Esophagus muscularis mucosa (tissue), 4 donors: ENCODE results near the gene COL5A1.

Source experiments
- CTCF ChIP-seq, 3 experiments: fragments of 200-600 bp in 2 of 3; fragments of 450-650 bp in 1 of 3; sonication (generic) in 2 of 3; IDR thresholded peaks; one replicate each; pipeline ENCODE4 v1.5.1; 2017 to 2019; ENCODE audit warnings: antibody characterized with exemption in 3 of 3, mild to moderate bottlenecking in 2 of 3, moderate library complexity in 1 of 3
- EP300 ChIP-seq: sonication (generic); formaldehyde crosslinking; IDR thresholded peaks from one replicate; pipeline ENCODE4 v1.6.1; 2017; ENCODE audit warnings: antibody characterized with exemption
- POLR2A ChIP-seq: fragments of 450-650 bp; IDR thresholded peaks from one replicate; pipeline ENCODE4 v1.6.1; 2017; ENCODE audit warnings: antibody characterized with exemption, moderate library complexity, mild to moderate bottlenecking, low read depth
- POLR2AphosphoS5 ChIP-seq, 2 donors: sonication (generic); formaldehyde crosslinking; IDR thresholded peaks; one replicate each; pipeline ENCODE4 v1.6.1; 2017; ENCODE audit warnings: antibody characterized with exemption in 2 of 2

- TF ChIP-seq POLR2AphosphoS5 (IDR thresholded peaks at IDR 0.05) (no peak), CTCF (IDR thresholded peaks at IDR 0.05) (no peak), POLR2A (no peak), EP300 (no peak)
These were observed 209.4 kb downstream of the COL5A1 start for GRCh38 chr9:134851020-134851419.
